Heart left ventricle (tissue), 16 donors: Measurements from ENCODE around the gene MYO10. TPM values are rescaled to one million over a fixed set of nuclear protein-coding genes. Genes with fewer than 3 reads are reported as not detected.

ENCODE experiments used
- ATAC-seq, 4 donors: fragments of 200-7000 bp; cut with Tn5 transposase; one replicate each; pipeline ENCODE4 v1.9.1; 2020 to 2022; ENCODE audit warnings: moderate library complexity in 4 of 4, mild to moderate bottlenecking in 3 of 4, moderate number of reproducible peaks in 1 of 4
- DNase-seq, 5 donors: peaks; one replicate each; pipeline ENCODE4 v3.0.0-alpha.2; 2020
- H3K27ac ChIP-seq, 12 donors: fragments of 200-600 bp; sonication (generic) in 4 of 12; one replicate each; pipeline versions ENCODE4 v1.5.0 to v1.8.0; 2016 to 2022; ENCODE audit warnings: mild to moderate bottlenecking in 2 of 12
- H3K27me3 ChIP-seq, 9 donors: fragments of 200-600 bp; sonication (generic) in 2 of 9; one replicate each; pipeline versions ENCODE4 v1.5.1 to v1.8.0; 2016 to 2022; ENCODE audit warnings: mild to moderate bottlenecking in 3 of 9
- H3K36me3 ChIP-seq, 9 donors: fragments of 200-600 bp; sonication (generic) in 2 of 9; one replicate each; pipeline versions ENCODE4 v1.5.0 to v1.8.0; 2018 to 2022; ENCODE audit warnings: mild to moderate bottlenecking in 2 of 9
- H3K4me1 ChIP-seq, 12 donors: fragments of 200-600 bp; sonication (generic) in 4 of 12; one replicate each; pipeline versions ENCODE4 v1.5.0 to v1.8.0; 2016 to 2022; ENCODE audit warnings: mild to moderate bottlenecking in 3 of 12
- H3K4me3 ChIP-seq, 12 donors: fragments of 200-600 bp; sonication (generic) in 4 of 12; one replicate each; pipeline versions ENCODE4 v1.5.0 to v1.8.0; 2017 to 2022; ENCODE audit warnings: mild to moderate bottlenecking in 9 of 12, moderate library complexity in 4 of 12
- H3K9me3 ChIP-seq, 12 donors: fragments of 200-600 bp; sonication (generic) in 4 of 12; one replicate each; pipeline versions ENCODE4 v1.5.0 to v1.8.0; 2016 to 2022; ENCODE audit warnings: mild to moderate bottlenecking in 1 of 12
- CTCF ChIP-seq, 12 donors: fragments of 200-600 bp; sonication (generic) in 4 of 12; IDR thresholded peaks; one replicate each; pipeline versions ENCODE4 v1.5.0 to v1.8.0; 2018 to 2022; ENCODE audit warnings: antibody characterized with exemption in 12 of 12, mild to moderate bottlenecking in 5 of 12
- POLR2A ChIP-seq, 2 donors: fragments of 450-650 bp; IDR thresholded peaks; one replicate each; pipeline ENCODE4 v1.6.1; 2017; ENCODE audit warnings: antibody characterized with exemption in 2 of 2, mild to moderate bottlenecking in 2 of 2, moderate library complexity in 2 of 2
- WGBS, 4 donors: extraction: QIAGEN DNeasy Blood & Tissue Kit in 2 of 4; methylation state at CpG; one replicate each; pipeline versions ENCODE4 v1.1.5 to v1.1.7; 2013 to 2018; 5-methylcytosine and 5-hydroxymethylcytosine counted together
- intact Hi-C, 10 donors: fragments of 100-400 bp; cut with DNase I; formaldehyde crosslinking; loops; one replicate each; pipeline versions ENCODE4 v1.11.1 to v1.14.2; 2022
- polyA plus RNA-seq, 2 donors: library from polyadenylated mRNA; stranded (reverse); fragments of 200-250 nt; gene quantifications; one replicate each; pipeline ENCODE4 v1.2.3, GENCODE V29; 2013
- total RNA-seq, 9 donors: library from RNA; depleted of rRNA in 2 of 9; stranded (reverse); fragments of >200 nt in 2 of 9; fragmentation: NEBNext Ultra II Directional in 3 of 9; extraction: Animal tissue kit (Norgen Biotek cat#: 25700) in 3 of 9; gene quantifications; one replicate each; pipeline versions ENCODE4 v1.1.0 to v1.2.4, GENCODE V29; 2016 to 2023
- donor health status: ischemic (EF 13 %, LVEDD 7.1; RV severe dilation, severe dysfunction).
- donor health status: healthy with polysubstance abuse.
- donor health status: DM: no; HTN: yes; CAD: no.
- donor health status: DM: no; HTN: no; CAD: no.
- donor health status: ischemic (EF 25% LVEDD 6.9; RV normal size, moderate dysfunction).
- donor health status: ischemic (EF 25% LVEDD 5.7; RV mildly dilated, moderate dysfunction).
- donor health status: healthy.
- donor health status: DM: yes; HTN: yes; CAD: no.
- donor health status: ischemic (EF 35%, LVEDD 5.7; RV mildly dilated, moderate dysfunction).
- donor health status: nonischemic (EF 11% LVEDD 7.7; RV severe dilation, severe dysfunction).
- donor health status: DM: yes; HTN: yes; CAD: no.
- donor health status: PGD.
- donor health status: ischemic (EF 29% LVEDD 5.4; RV normal size, mild dysfunction).
- donor health status: nonischemic (EF 23%, LVEDD 6.1; RV moderate dilation, normal function).

Gene MYO10
- total and polyA plus RNA-seq, 11 donors: 2.0 to 17.3 (median 3.8) TPM

GRCh38 chr5:16903480-16904300 is 32.4 kb downstream of the MYO10 start:
- 89 to 93% (median 92%) methylated on average over 7 of the region's 7 CpGs for WGBS, 4 donors
- no peaks in the 10 kb centered on the region for H3K36me3 ChIP-seq
- no peaks in the 10 kb centered on the region for H3K4me1 ChIP-seq
- intact Hi-C loops: no loop called here
- no peaks in the 10 kb centered on the region for H3K27me3 ChIP-seq
- DNase-seq (no peak), ATAC-seq (no peak)
- no peak overlapping the region for H3K27ac ChIP-seq
- H3K4me3 ChIP-seq: no peak overlapping the region
- TF ChIP-seq CTCF (IDR thresholded peaks at IDR 0.05): no peak
- TF ChIP-seq POLR2A (IDR thresholded peaks at IDR 0.05): no peak
- no peaks in the 10 kb centered on the region for H3K9me3 ChIP-seq

- no peak for DNase-seq
- H3K9me3 ChIP-seq: no peaks in the 10 kb centered on the region
- intact Hi-C loops: no loop called here
- no peaks in the 10 kb centered on the region for H3K27me3 ChIP-seq
- H3K4me1 ChIP-seq: no peaks in the 10 kb centered on the region
- TF ChIP-seq POLR2A (IDR thresholded peaks at IDR 0.05) (no peak), CTCF (IDR thresholded peaks at IDR 0.05) (no peak)
- H3K27ac ChIP-seq: no peak overlapping the region
- 70 to 86% (median 80%) methylated on average over 9 of the region's 9 CpGs for WGBS, 4 donors
- no peak for ATAC-seq
- H3K36me3 ChIP-seq: no peaks in the 10 kb centered on the region
- no peak overlapping the region for H3K4me3 ChIP-seq
These were observed 33.2 kb downstream of the MYO10 start for GRCh38 chr5:16902846-16903245.

GRCh38 chr5:16901021-16901644 is 35.0 kb downstream of the MYO10 start:
- no peak for ATAC-seq
- Histone ChIP-seq H3K27me3 (no peaks in the 10 kb centered on the region), H3K9me3 (no peaks in the 10 kb centered on the region), H3K4me3 (no peak overlapping the region), H3K36me3 (no peaks in the 10 kb centered on the region), H3K27ac (no peak overlapping the region), H3K4me1 (peaks cover 0 to 4% (median 0%) of the 10 kb centered on the region in 12 donors)
- intact Hi-C loops: no loop called here
- TF ChIP-seq CTCF (IDR thresholded peaks at IDR 0.05) (no peak), POLR2A (IDR thresholded peaks at IDR 0.05) (no peak)
- DNase-seq: no peak
- WGBS, 4 donors: 76 to 82% (median 78%) methylated on average over 13 of the region's 13 CpGs

GRCh38 chr5:16899171-16899570 is 36.9 kb downstream of the MYO10 start:
- no peak for DNase-seq
- H3K36me3 ChIP-seq: no peaks in the 10 kb centered on the region
- H3K27me3 ChIP-seq: no peaks in the 10 kb centered on the region
- intact Hi-C loops: no loop called here
- WGBS, 4 donors: 88 to 92% (median 90%) methylated on average over 12 of the region's 12 CpGs
- peaks cover 0 to 9% (median 3%) of the 10 kb centered on the region in 12 donors for H3K4me1 ChIP-seq
- no peak for TF ChIP-seq CTCF (IDR thresholded peaks at IDR 0.05)
- TF ChIP-seq POLR2A (IDR thresholded peaks at IDR 0.05): no peak
- H3K4me3 ChIP-seq: no peak overlapping the region
- H3K9me3 ChIP-seq: no peaks in the 10 kb centered on the region
- ATAC-seq: no peak
- H3K27ac ChIP-seq: no peak overlapping the region
